Endothelial cell of umbilical vein (primary cell): ENCODE results near the gene HAGH. TPM values are rescaled to one million over a fixed set of nuclear protein-coding genes. Genes with fewer than 3 reads are reported as not detected.

Experiments used
- BruUV-seq: library from RNA; stranded (reverse); fragments of 400-500 nt; replicated peaks from 2 replicates; lab custom pipeline; 2021; lab: Mats Ljungman, UMichigan
- CTCF ChIA-PET: fragments of 300-600, 350-600 bp; sonication (Branson Sonifier 250); formaldehyde crosslinking; loops from one replicate; lab custom pipeline; 2021; ENCODE audit warnings: antibody characterized with exemption, inconsistent platforms; lab: Charles Lee
- POLR2A ChIA-PET: fragments of 300-600, 350-600 bp; sonication (Branson Sonifier 250); formaldehyde crosslinking; loops from one replicate; lab custom pipeline; 2021; ENCODE audit warnings: antibody characterized with exemption, inconsistent platforms; lab: Charles Lee
- DNase-seq: peaks from one replicate; pipeline ENCODE4 v3.0.0-alpha.2; 2011; ENCODE audit warnings: low read depth, low spot score
- FAIRE-seq: peaks from 2 replicates; lab custom pipeline; 2011; peaks lifted over from hg19 to GRCh38; lab: Jason Lieb, UNC
- H2AFZ ChIP-seq: 2 replicates; pipeline ENCODE4 v1.6.0; 2012; ENCODE audit warnings: low read depth, low read length, control low read depth, inconsistent platforms
- H3K27ac ChIP-seq: 2 replicates; pipeline ENCODE4 v1.5.1; 2011; ENCODE audit warnings: low read depth, mild to moderate bottlenecking, control low read depth, low read length, moderate library complexity; ENCODE audit not compliant: insufficient read depth
- H3K27me3 ChIP-seq, 2 experiments: 2 replicates each; pipeline versions ENCODE4 v1.6.0 to v1.6.1; 2011; ENCODE audit warnings: low read length in 2 of 2, mixed read lengths in 1 of 2; ENCODE audit not compliant: control insufficient read depth in 2 of 2, insufficient read depth in 2 of 2
- H3K36me3 ChIP-seq, 2 experiments: 2 replicates in 1 of 2; 3 replicates in 1 of 2; pipeline ENCODE4 v1.5.1; 2011; ENCODE audit warnings: low read length in 2 of 2, mild to moderate bottlenecking in 1 of 2, moderate library complexity in 1 of 2; ENCODE audit not compliant: control insufficient read depth in 2 of 2, insufficient read depth in 2 of 2; ENCODE audit errors: extremely low read depth in 1 of 2
- H3K4me1 ChIP-seq: 3 replicates; pipeline ENCODE4 v1.5.1; 2011; ENCODE audit warnings: mild to moderate bottlenecking, low read length; ENCODE audit not compliant: control insufficient read depth, insufficient read depth; ENCODE audit errors: extremely low read depth
- H3K4me2 ChIP-seq: 2 replicates; pipeline ENCODE4 v1.6.1; 2011; ENCODE audit warnings: low read length, control low read depth, mixed read lengths; ENCODE audit not compliant: insufficient read depth
- H3K4me3 ChIP-seq, 3 experiments: fragments of 200-600 bp in 1 of 3; sonication (generic), shearing (Covaris generic) in 1 of 3; replicated peaks in 1 of 3; 2 replicates each; pipeline ENCODE4 v1.5.1; 2011 to 2016; ENCODE audit warnings: control low read depth in 3 of 3, low read length in 3 of 3, mild to moderate bottlenecking in 2 of 3, inconsistent platforms in 1 of 3, low read depth in 1 of 3, moderate library complexity in 1 of 3; ENCODE audit not compliant: insufficient read depth in 1 of 3
- H3K79me2 ChIP-seq: 2 replicates; pipeline ENCODE4 v1.6.0; 2012; ENCODE audit warnings: low read length, inconsistent platforms; ENCODE audit not compliant: control insufficient read depth, insufficient read depth
- H3K9ac ChIP-seq: replicated peaks from 2 replicates; pipeline ENCODE3; 2011; ENCODE audit warnings: low read length, control low read depth; ENCODE audit not compliant: insufficient read depth; ENCODE audit errors: extremely low read depth
- H3K9me1 ChIP-seq: replicated peaks from 3 replicates; pipeline ENCODE4 v1.6.0; 2011; ENCODE audit warnings: mild to moderate bottlenecking, low read length; ENCODE audit not compliant: control insufficient read depth, insufficient read depth; ENCODE audit errors: extremely low read depth
- H3K9me3 ChIP-seq: replicated peaks from 2 replicates; pipeline ENCODE4 v1.5.1; 2012; ENCODE audit warnings: low read length, inconsistent platforms; ENCODE audit not compliant: control insufficient read depth, insufficient read depth
- H4K20me1 ChIP-seq: replicated peaks from 2 replicates; pipeline ENCODE3; 2011; ENCODE audit warnings: mild to moderate bottlenecking, low read length; ENCODE audit not compliant: control insufficient read depth, insufficient read depth; ENCODE audit errors: extremely low read depth
- CTCF ChIP-seq, 2 donors: IDR thresholded peaks; 1 replicate in 1 of 2; 2 replicates in 1 of 2; pipeline ENCODE4 v1.5.1; 2011; ENCODE audit warnings: low read length in 2 of 2, mild to moderate bottlenecking in 2 of 2, moderate library complexity in 2 of 2, control low read depth in 1 of 2, inconsistent platforms in 1 of 2, low read depth in 1 of 2; ENCODE audit not compliant: insufficient read depth in 1 of 2; ENCODE audit errors: extremely low read depth in 1 of 2
- EZH2 ChIP-seq: IDR thresholded peaks from 2 replicates; pipeline ENCODE4 v1.6.1; 2012; ENCODE audit warnings: borderline replicate concordance, low read depth, mild to moderate bottlenecking, moderate library complexity, low read length, inconsistent platforms; ENCODE audit not compliant: severe bottlenecking
- FOS ChIP-seq: IDR thresholded peaks from 2 replicates; pipeline ENCODE4 v1.6.1; 2011; ENCODE audit warnings: mild to moderate bottlenecking, low read length, moderate library complexity, borderline replicate concordance; ENCODE audit not compliant: insufficient read depth
- GATA2 ChIP-seq: IDR thresholded peaks from 2 replicates; pipeline ENCODE4 v1.7.0; 2011; ENCODE audit warnings: low read depth, mild to moderate bottlenecking, moderate library complexity, mixed read lengths, low read length; ENCODE audit not compliant: insufficient read length, insufficient read depth
- JUN ChIP-seq: IDR thresholded peaks from 2 replicates; pipeline ENCODE4 v1.6.1; 2011; ENCODE audit warnings: borderline replicate concordance, low read depth; ENCODE audit not compliant: insufficient read length, insufficient read depth
- MAX ChIP-seq: IDR thresholded peaks from 2 replicates; pipeline ENCODE4 v1.6.1; 2011; ENCODE audit not compliant: insufficient read depth, insufficient read length
- MYC ChIP-seq: IDR thresholded peaks from one replicate; pipeline ENCODE4 v1.6.1; 2011; ENCODE audit warnings: mild to moderate bottlenecking, low read depth, low read length
- POLR2A ChIP-seq: IDR thresholded peaks from 2 replicates; pipeline ENCODE4 v1.6.1; 2012; ENCODE audit warnings: low read depth, mild to moderate bottlenecking, control low read depth, low read length
- POLR2AphosphoS5 ChIP-seq: IDR thresholded peaks from 2 replicates; pipeline ENCODE4 v1.6.1; 2012; ENCODE audit warnings: low read depth, mild to moderate bottlenecking, control low read depth, low read length, moderate library complexity; ENCODE audit not compliant: insufficient read depth
- dilution Hi-C: fragments of 300-500 bp; cut with MboI; formaldehyde crosslinking; loops from one replicate; pipeline ENCODE4 v1.15.0; 2019; ENCODE audit warnings: low sequenced_read_pairs; ENCODE audit not compliant: extremely low pct_ligation_motif_present
- intact Hi-C: fragments of 100-400 bp; cut with micrococcal nuclease; formaldehyde crosslinking; loops from one replicate; pipeline ENCODE4 v1.10.0; 2022
- polyA plus RNA-seq, 4 experiments: library from polyadenylated mRNA; depleted of rRNA in 3 of 4; stranded (reverse) in 3 of 4; unstranded in 1 of 4; fragments of >200 nt; gene quantifications; 2 replicates each; pipeline versions ENCODE4 v1.2.1 to v1.2.3, GENCODE V29; 2011 to 2012; ENCODE audit warnings: missing spikeins in 1 of 4
- total RNA-seq: library from RNA; stranded (reverse); gene quantifications from 2 replicates; pipeline ENCODE4 v1.2.3, GENCODE V29; 2021

HAGH gene
- total and polyA plus RNA-seq, 2 donors (not counting 3 experiments of a cell fraction or from before 2014, with no cell fraction given), result 54.3 to 84.2 TPM

GRCh38 chr16:1769402-1770300, 57.0 kb downstream of the HAGH start:
- Histone ChIP-seq H3K27ac (no peak overlapping the region), H3K9me3 (no peaks in the 10 kb centered on the region), H3K4me3 (no peak overlapping the region), H2AFZ (no peak overlapping the region), H3K36me3 (peaks cover 3 to 34% of the 10 kb centered on the region in 2 experiments), H3K27me3 (no peaks in the 10 kb centered on the region), H3K9ac (no peak overlapping the region), H3K4me2 (no peak overlapping the region), H4K20me1 (no peaks in the 10 kb centered on the region), H3K79me2 (peaks cover 16% of the 10 kb centered on the region), H3K4me1 (peaks cover 19% of the 10 kb centered on the region), H3K9me1 (no peaks in the 10 kb centered on the region)
- ChIA-PET POLR2A (interaction anchor here (1.3 kb wide), 1 partner anchor 13 kb away, joined by 3 read pairs; the partner anchor contains the start of genes NUBP2 and SPSB3), CTCF (interaction anchor here (1.2 to 1.5 kb wide), 5 partner anchors 10 to 275 kb away, joined by 3 to 11 read pairs (median 5); partner anchors contain the start of gene MAPK8IP3)
- TSS peak; percentile 7 for BruUV-seq
- DNase-seq, result no peak
- intact Hi-C loops, result no loop called here
- no peak for TF ChIP-seq EZH2
- TF ChIP-seq MAX, result no peak
- no peak for TF ChIP-seq FOS
- TF ChIP-seq MYC, result no peak
- no peak for TF ChIP-seq POLR2AphosphoS5
- TF ChIP-seq GATA2, result no peak
- TF ChIP-seq JUN, result no peak
- TF ChIP-seq CTCF (IDR thresholded peaks at IDR 0.05; ENCODE audit: extremely low read depth in 1 of 2, insufficient read depth in 1 of 2, low read depth in 1 of 2, low read length in 2 of 2), result no peak
- no peak for TF ChIP-seq POLR2A
- dilution Hi-C loops, result no loop called here
- no peak for FAIRE-seq
